HEK293 (cell line): ENCODE measurements around the gene KRTCAP2.
A peak's percentile ranks its signal among the peaks of the same experiment; 100 is the strongest.
"Not testable (repeated sequence)": the region's sequence is repeated elsewhere in the genome, so short reads cannot be mapped to it uniquely, and the experiment has no call there.

ENCODE experiments used
- CTCF ChIA-PET: fragments of 350-600 bp; formaldehyde crosslinking; extraction: SDS; loops from one replicate; lab custom pipeline; 2021; ENCODE audit warnings: antibody characterized with exemption; lab: Yijun Ruan, JAX
- POLR2A ChIA-PET: fragments of 300-600 bp; formaldehyde crosslinking; extraction: SDS; loops from one replicate; lab custom pipeline; 2020; ENCODE audit warnings: antibody characterized with exemption, inconsistent platforms; lab: Yijun Ruan, JAX
- H3K27ac ChIP-seq: fragments of 200-500 bp; sonication (Bioruptor generic); 2 replicates; pipeline ENCODE4 v1.5.1; 2014; ENCODE audit warnings: low read depth, low read length, control low read depth, inconsistent platforms; ENCODE audit errors: extremely low read depth
- H3K36me3 ChIP-seq, 2 experiments: fragments of 200-500 bp in 1 of 2; sonication (Bioruptor generic) in 1 of 2; 1 replicate in 1 of 2; 2 replicates in 1 of 2; pipeline ENCODE4 v1.5.1; 2014 to 2017; ENCODE audit warnings: inconsistent platforms in 2 of 2, low read length in 2 of 2; ENCODE audit not compliant: control insufficient read depth in 2 of 2, insufficient read depth in 1 of 2
- H3K4me1 ChIP-seq: fragments of 200-500 bp; sonication (Bioruptor generic); 2 replicates; pipeline ENCODE4 v1.5.1; 2014; ENCODE audit warnings: mild to moderate bottlenecking, low read length, inconsistent platforms; ENCODE audit not compliant: control insufficient read depth, insufficient read depth
- H3K4me3 ChIP-seq: 2 replicates; pipeline ENCODE4 v1.5.1; 2011; ENCODE audit warnings: low read depth, mild to moderate bottlenecking, control low read depth, low read length, moderate library complexity
- H3K9me3 ChIP-seq: fragments of 200-500 bp; sonication (Bioruptor generic); 2 replicates; pipeline ENCODE4 v1.5.1; 2014; ENCODE audit warnings: low read depth, low read length, inconsistent platforms; ENCODE audit not compliant: control insufficient read depth, insufficient read depth
- INSM2 ChIP-seq: fragments of 450-650 bp; formaldehyde crosslinking; IDR thresholded peaks from 2 replicates; pipeline ENCODE4 v1.5.1; 2016; ENCODE audit warnings: missing biosample characterization, missing genetic modification characterization
- OVOL3 ChIP-seq: fragments of 450-650 bp; formaldehyde crosslinking; IDR thresholded peaks from 2 replicates; pipeline ENCODE4 v1.5.1; 2016; ENCODE audit warnings: missing biosample characterization, missing genetic modification characterization
- ZBTB17 ChIP-seq: fragments of 450-650 bp; formaldehyde crosslinking; IDR thresholded peaks from 2 replicates; pipeline ENCODE4 v1.5.1; 2016; ENCODE audit warnings: missing biosample characterization, missing genetic modification characterization
- ZFP3 ChIP-seq: fragments of 450-650 bp; formaldehyde crosslinking; IDR thresholded peaks from 2 replicates; pipeline ENCODE4 v1.5.1; 2016; ENCODE audit warnings: low read depth, missing biosample characterization, missing genetic modification characterization
- ZNF24 ChIP-seq: fragments of 450-650 bp; formaldehyde crosslinking; IDR thresholded peaks from 2 replicates; pipeline ENCODE4 v1.5.1; 2016; ENCODE audit warnings: missing biosample characterization, missing genetic modification characterization
- ZNF391 ChIP-seq: fragments of 450-650 bp; formaldehyde crosslinking; IDR thresholded peaks from 2 replicates; pipeline ENCODE4 v1.5.1; 2016; ENCODE audit warnings: low read depth, missing biosample characterization, missing genetic modification characterization, borderline replicate concordance
- ZNF600 ChIP-seq: fragments of 450-650 bp; formaldehyde crosslinking; IDR thresholded peaks from 2 replicates; pipeline ENCODE4 v1.5.1; 2016; ENCODE audit warnings: missing biosample characterization, missing genetic modification characterization
- ZNF623 ChIP-seq: fragments of 450-650 bp; formaldehyde crosslinking; IDR thresholded peaks from 2 replicates; pipeline ENCODE4 v1.5.1; 2016; ENCODE audit warnings: missing biosample characterization, missing genetic modification characterization
- ZNF660 ChIP-seq: fragments of 450-650 bp; IDR thresholded peaks from 2 replicates; pipeline ENCODE4 v1.5.1; 2018; ENCODE audit warnings: missing biosample characterization, mild to moderate bottlenecking, missing genetic modification characterization
- ZNF791 ChIP-seq: fragments of 450-650 bp; formaldehyde crosslinking; IDR thresholded peaks from 2 replicates; pipeline ENCODE4 v1.5.1; 2016; ENCODE audit warnings: missing biosample characterization, missing genetic modification characterization
- TF ChIP-seq, protein P1 (sequence below): fragments of 450-650 bp; formaldehyde crosslinking; IDR thresholded peaks from 2 replicates; pipeline ENCODE4 v1.5.1; 2016; ENCODE audit warnings: missing biosample characterization, missing genetic modification characterization
- TF ChIP-seq, protein P2 (sequence below): fragments of 450-650 bp; formaldehyde crosslinking; IDR thresholded peaks from 2 replicates; pipeline ENCODE4 v1.5.1; 2016; ENCODE audit warnings: missing biosample characterization, missing genetic modification characterization
- TF ChIP-seq, protein P3 (sequence below): fragments of 450-650 bp; formaldehyde crosslinking; IDR thresholded peaks from 2 replicates; pipeline ENCODE4 v1.5.1; 2016; ENCODE audit warnings: missing biosample characterization, missing genetic modification characterization
- TF ChIP-seq, protein P4 (sequence below): fragments of 450-650 bp; formaldehyde crosslinking; IDR thresholded peaks from 2 replicates; pipeline ENCODE4 v1.5.1; 2016; ENCODE audit warnings: missing biosample characterization, missing genetic modification characterization

KRTCAP2 gene

DNA sequence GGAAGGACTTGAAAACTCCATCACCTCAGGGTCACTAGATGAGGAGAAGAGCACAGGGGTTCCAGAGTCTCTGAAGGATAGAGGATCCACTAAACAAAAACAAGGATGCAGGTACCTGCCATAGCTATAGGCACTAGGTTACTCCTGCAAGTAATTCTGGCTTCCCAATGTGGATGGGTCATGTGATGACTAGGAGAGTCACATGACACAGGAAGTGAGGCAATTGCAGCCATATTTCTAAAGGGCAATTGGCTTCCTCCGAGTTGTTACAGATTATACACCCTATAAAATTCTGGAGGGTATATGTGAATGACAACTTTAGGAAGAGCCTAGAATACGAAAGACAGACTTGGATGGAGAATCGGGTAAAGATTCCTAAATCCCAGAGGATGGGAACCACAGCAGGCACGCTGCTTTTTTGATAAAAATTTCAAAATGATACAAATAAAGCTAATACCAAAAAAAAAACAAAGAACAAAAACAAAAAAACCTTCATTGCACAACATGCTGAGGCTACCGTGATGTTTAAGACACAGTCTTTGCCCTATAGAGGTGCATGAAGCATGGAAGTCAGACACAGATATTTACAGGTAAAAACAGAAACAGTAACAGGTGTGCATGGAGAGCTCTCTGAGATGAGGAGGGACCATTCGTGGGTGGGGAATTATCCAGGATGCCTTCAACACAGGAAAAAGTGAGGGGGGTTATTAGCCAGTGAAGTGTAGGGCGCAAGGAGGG is 45.9 kb upstream of the KRTCAP2 start (continued):
- TF ChIP-seq ZBTB17 (tag by site-specific recombination): peak; percentile 61
- TF ChIP-seq ZNF623: 0 out of 2 replicates have a peak, but pooled peaks have one; percentile 15
- TF ChIP-seq ZNF391: peak; percentile 32; the same call in 1 of the 2 replicates
- TF ChIP-seq, protein P1, sequence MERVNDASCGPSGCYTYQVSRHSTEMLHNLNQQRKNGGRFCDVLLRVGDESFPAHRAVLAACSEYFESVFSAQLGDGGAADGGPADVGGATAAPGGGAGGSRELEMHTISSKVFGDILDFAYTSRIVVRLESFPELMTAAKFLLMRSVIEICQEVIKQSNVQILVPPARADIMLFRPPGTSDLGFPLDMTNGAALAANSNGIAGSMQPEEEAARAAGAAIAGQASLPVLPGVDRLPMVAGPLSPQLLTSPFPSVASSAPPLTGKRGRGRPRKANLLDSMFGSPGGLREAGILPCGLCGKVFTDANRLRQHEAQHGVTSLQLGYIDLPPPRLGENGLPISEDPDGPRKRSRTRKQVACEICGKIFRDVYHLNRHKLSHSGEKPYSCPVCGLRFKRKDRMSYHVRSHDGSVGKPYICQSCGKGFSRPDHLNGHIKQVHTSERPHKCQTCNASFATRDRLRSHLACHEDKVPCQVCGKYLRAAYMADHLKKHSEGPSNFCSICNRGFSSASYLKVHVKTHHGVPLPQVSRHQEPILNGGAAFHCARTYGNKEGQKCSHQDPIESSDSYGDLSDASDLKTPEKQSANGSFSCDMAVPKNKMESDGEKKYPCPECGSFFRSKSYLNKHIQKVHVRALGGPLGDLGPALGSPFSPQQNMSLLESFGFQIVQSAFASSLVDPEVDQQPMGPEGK: 0 out of 2 replicates have a peak, but pooled peaks have one; percentile 15
- TF ChIP-seq ZNF791: no peak
- 0 out of 2 replicates have a peak, but pooled peaks have one; percentile 38 for TF ChIP-seq INSM2 (tag by site-specific recombination)
- TF ChIP-seq, protein P2, sequence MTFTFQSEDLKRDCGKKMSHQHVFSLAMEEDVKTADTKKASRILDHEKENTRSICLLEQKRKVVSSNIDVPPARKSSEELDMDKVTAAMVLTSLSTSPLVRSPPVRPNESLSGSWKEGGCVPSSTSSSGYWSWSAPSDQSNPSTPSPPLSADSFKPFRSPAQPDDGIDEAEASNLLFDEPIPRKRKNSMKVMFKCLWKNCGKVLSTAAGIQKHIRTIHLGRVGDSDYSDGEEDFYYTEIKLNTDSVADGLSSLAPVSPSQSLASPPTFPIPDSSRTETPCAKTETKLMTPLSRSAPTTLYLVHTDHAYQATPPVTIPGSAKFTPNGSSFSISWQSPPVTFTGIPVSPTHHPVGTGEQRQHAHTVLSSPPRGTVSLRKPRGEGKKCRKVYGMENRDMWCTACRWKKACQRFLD (tag by site-specific recombination): no peak
- TF ChIP-seq, protein P3, sequence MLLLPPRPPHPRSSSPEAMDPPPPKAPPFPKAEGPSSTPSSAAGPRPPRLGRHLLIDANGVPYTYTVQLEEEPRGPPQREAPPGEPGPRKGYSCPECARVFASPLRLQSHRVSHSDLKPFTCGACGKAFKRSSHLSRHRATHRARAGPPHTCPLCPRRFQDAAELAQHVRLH: peak; percentile 39; the same call in 1 of the 2 replicates
- peak; percentile 77 for TF ChIP-seq ZNF600 (tag by site-specific recombination)
- peak; percentile 34; the same call in 1 of the 2 replicates for TF ChIP-seq OVOL3 (tag by site-specific recombination)
- TF ChIP-seq ZNF24 (tag by site-specific recombination): 0 out of 2 replicates have a peak, but pooled peaks have one; percentile 52
- TF ChIP-seq ZNF660 (tag by site-specific recombination): 0 out of 2 replicates have a peak, but pooled peaks have one; percentile 13
- no peak for TF ChIP-seq ZFP3 (tag by site-specific recombination)
- TF ChIP-seq, protein P4, sequence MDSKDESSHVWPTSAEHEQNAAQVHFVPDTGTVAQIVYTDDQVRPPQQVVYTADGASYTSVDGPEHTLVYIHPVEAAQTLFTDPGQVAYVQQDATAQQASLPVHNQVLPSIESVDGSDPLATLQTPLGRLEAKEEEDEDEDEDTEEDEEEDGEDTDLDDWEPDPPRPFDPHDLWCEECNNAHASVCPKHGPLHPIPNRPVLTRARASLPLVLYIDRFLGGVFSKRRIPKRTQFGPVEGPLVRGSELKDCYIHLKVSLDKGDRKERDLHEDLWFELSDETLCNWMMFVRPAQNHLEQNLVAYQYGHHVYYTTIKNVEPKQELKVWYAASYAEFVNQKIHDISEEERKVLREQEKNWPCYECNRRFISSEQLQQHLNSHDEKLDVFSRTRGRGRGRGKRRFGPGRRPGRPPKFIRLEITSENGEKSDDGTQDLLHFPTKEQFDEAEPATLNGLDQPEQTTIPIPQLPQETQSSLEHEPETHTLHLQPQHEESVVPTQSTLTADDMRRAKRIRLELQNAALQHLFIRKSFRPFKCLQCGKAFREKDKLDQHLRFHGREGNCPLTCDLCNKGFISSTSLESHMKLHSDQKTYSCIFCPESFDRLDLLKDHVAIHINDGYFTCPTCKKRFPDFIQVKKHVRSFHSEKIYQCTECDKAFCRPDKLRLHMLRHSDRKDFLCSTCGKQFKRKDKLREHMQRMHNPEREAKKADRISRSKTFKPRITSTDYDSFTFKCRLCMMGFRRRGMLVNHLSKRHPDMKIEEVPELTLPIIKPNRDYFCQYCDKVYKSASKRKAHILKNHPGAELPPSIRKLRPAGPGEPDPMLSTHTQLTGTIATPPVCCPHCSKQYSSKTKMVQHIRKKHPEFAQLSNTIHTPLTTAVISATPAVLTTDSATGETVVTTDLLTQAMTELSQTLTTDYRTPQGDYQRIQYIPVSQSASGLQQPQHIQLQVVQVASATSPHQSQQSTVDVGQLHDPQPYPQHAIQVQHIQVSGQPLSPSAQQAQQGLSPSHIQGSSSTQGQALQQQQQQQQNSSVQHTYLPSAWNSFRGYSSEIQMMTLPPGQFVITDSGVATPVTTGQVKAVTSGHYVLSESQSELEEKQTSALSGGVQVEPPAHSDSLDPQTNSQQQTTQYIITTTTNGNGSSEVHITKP (tag by site-specific recombination): peak; percentile 91
- TF ChIP-seq, all 188 proteins: peak for 21

DNA sequence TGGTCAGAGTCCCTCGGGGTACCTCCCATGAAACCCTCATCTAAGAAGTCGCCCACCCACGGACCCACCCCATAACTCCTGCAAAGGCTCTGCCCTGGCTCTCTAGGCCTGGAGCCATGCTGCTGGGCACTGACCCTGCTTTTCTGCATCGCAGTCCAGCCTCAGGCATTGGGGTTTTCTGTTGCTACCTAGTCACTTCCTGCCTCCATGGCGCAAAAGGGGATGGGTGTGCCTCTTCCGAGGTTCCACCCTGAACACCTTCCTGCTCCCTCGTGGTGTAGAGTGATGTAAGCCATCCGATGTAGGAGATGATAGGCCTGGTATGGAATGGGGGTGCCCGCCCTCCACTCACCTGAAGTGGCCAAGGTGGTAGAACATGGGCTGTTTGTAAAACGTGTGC is 41.6 kb upstream of the KRTCAP2 start:
- peaks cover 0 to 43% of the 10 kb centered on the region in 2 experiments; a peak in 1 of 3 replicates for H3K36me3 ChIP-seq
- H3K4me3 ChIP-seq, POLR2A ChIA-PET, CTCF ChIA-PET, H3K9me3 ChIP-seq, H3K4me1 ChIP-seq, H3K27ac ChIP-seq: not testable (repeated sequence)

- POLR2A ChIA-PET, CTCF ChIA-PET: not testable (repeated sequence)
These were observed 38.9 kb upstream of the KRTCAP2 start for GRCh38 chr1:155212051-155212440.

GRCh38 chr1:155211381-155212050 is 38.4 kb upstream of the KRTCAP2 start:
- H3K36me3 ChIP-seq: peaks cover 0 to 41% of the 10 kb centered on the region in 2 experiments; a peak in 1 of 3 replicates
- H3K9me3 ChIP-seq, H3K4me1 ChIP-seq, H3K27ac ChIP-seq, POLR2A ChIA-PET, H3K4me3 ChIP-seq, CTCF ChIA-PET: not testable (repeated sequence)

More at GRCh38 chr1:155212051-155212440, 38.9 kb upstream of the KRTCAP2 start:
- H3K27ac ChIP-seq, H3K9me3 ChIP-seq, H3K4me3 ChIP-seq, H3K4me1 ChIP-seq: not testable (repeated sequence)
- peaks cover 0 to 43% of the 10 kb centered on the region in 2 experiments; a peak in 1 of 3 replicates for H3K36me3 ChIP-seq
